K562 (cell line): ENCODE data around the gene CSNK1G2. TPM values are rescaled to one million over a fixed set of nuclear protein-coding genes. Genes with fewer than 3 reads are reported as not detected.
A peak's percentile ranks its signal among the peaks of the same experiment; 100 is the strongest.

Source experiments
- BCLAF1 ChIP-seq, 2 experiments: fragments of 450-650 bp in 1 of 2; IDR thresholded peaks; 2 replicates each; pipeline ENCODE4 v1.6.1; 2011 to 2017; ENCODE audit warnings: low read depth in 2 of 2, antibody characterized with exemption in 1 of 2, borderline replicate concordance in 1 of 2, low read length in 1 of 2, mild to moderate bottlenecking in 1 of 2, mixed read lengths in 1 of 2; ENCODE audit not compliant: control insufficient read depth in 1 of 2
- BCOR ChIP-seq: fragments of 450-650 bp; IDR thresholded peaks from 2 replicates; pipeline ENCODE4 v1.6.1; 2016
- FOXA3 ChIP-seq, 2 experiments: fragments of 450-650 bp in 1 of 2; sonication (generic) in 1 of 2; formaldehyde crosslinking; IDR thresholded peaks in 1 of 2; conservative IDR thresholded peaks in 1 of 2; 2 replicates each; pipeline versions ENCODE4 v1.4.0 to v1.8.0; 2020 to 2022; ENCODE audit warnings: mild to moderate bottlenecking in 2 of 2, missing genetic modification reagents in 1 of 2
- MTA2 ChIP-seq: fragments of 450-650 bp; IDR thresholded peaks from 2 replicates; pipeline ENCODE4 v1.6.1; 2016; ENCODE audit warnings: low read depth
- SETDB1 ChIP-seq: IDR thresholded peaks from one replicate; pipeline ENCODE4 v1.6.1; 2012; ENCODE audit warnings: low read length, control low read depth, inconsistent platforms
- TRIM24 ChIP-seq, 2 experiments: fragments of 450-650 bp; IDR thresholded peaks; 2 replicates each; pipeline ENCODE4 v1.6.1; 2016
- TRIM25 ChIP-seq: fragments of 450-650 bp; IDR thresholded peaks from 2 replicates; pipeline ENCODE4 v1.7.0; 2016; ENCODE audit warnings: borderline replicate concordance
- XRCC4 ChIP-seq: IDR thresholded peaks from one replicate; pipeline ENCODE4 v1.6.1; 2011; ENCODE audit not compliant: insufficient read depth, insufficient read length; ENCODE audit errors: extremely low read depth
- ZBTB43 ChIP-seq: sonication (generic); formaldehyde crosslinking; IDR thresholded peaks from 2 replicates; pipeline ENCODE4 v1.8.0; 2023; ENCODE audit warnings: mild to moderate bottlenecking, missing genetic modification reagents
- ZNF140 ChIP-seq: fragments of 250-450 bp; sonication (Bioruptor Pico); IDR thresholded peaks from 2 replicates; pipeline ENCODE4 v1.8.0; 2021; ENCODE audit warnings: moderate library complexity, mild to moderate bottlenecking, inconsistent platforms
- ZNF561 ChIP-seq: fragments of 450-650 bp; formaldehyde crosslinking; conservative IDR thresholded peaks from 2 replicates; pipeline ENCODE4 v1.4.0; 2020; ENCODE audit warnings: mild to moderate bottlenecking, moderate library complexity
- polyA plus RNA-seq, 8 experiments: library from polyadenylated mRNA; depleted of rRNA in 4 of 8; stranded (reverse) in 5 of 8; unstranded in 3 of 8; fragments of >200 nt; fragmentation: Nextera tagmentation in 2 of 8; fragmentation: Illumina TruSeq in 1 of 8; extraction: Ambion mirVana in 2 of 8; extraction: Trizol in 1 of 8; gene quantifications; 2 replicates each; pipeline versions ENCODE4 v1.2.1 to v1.2.3, GENCODE V29; 2011 to 2014; ENCODE audit warnings: inconsistent platforms in 1 of 8, missing spikeins in 1 of 8
- total RNA-seq, 7 experiments: library from RNA; depleted of rRNA in 6 of 7; stranded (reverse); fragments of >200 nt in 6 of 7; fragmentation: Illumina TruSeq in 2 of 7; extraction: Trizol in 2 of 7; gene quantifications; 2 replicates each; pipeline versions ENCODE4 v1.2.1 to v1.2.3, GENCODE V29; 2011 to 2021; ENCODE audit warnings: low replicate concordance in 1 of 7

Gene CSNK1G2
- total and polyA plus RNA-seq, 9 of the 15 experiments (the other 6 are each of a cell fraction or from before 2014, with no cell fraction given), result 0.48 to 119 (median 49.5) TPM

DNA sequence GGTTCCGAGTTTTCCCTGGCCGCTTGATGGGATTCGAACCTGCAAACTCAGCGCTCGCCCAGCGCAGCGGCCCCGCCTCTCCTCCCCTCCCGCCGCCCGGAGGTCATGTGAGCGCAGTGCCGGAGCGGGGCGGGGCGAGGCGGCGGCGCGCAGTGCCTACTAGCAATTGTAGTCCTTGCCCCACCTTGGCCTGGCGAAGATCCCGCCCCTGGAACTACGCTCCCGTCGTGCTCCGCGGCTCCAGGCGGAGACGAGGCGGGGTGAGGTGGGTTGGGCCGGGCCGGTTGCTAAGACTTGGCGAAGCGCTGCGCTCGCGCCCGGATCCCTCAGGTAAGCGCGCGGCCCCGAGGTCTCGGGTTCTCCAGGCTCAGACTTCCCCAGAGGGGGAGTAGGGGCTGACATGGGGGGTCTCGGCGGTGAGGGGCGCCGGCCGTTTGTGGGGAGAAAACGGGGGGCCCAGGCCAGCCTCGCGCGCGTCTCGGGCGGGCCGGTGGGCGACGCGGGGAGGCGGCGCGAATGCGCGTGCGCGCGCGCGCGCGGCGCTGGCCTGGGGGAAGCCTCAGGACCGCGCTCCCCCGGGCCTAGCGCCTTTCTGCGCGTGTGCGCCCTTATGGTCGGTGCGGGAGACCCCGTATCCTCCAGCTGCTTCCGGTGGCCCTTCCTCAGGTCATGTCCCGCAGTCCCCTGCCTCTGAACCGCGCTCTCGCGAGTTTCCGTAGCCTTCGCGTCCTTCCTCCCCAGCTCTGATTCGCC is 35.7 kb upstream of the CSNK1G2 start, which contains the start of the genes ADAT3 and SCAMP4 (continued):
- TF ChIP-seq ZBTB43 (CRISPR knock-in tag) (no peak), BCLAF1 (IDR thresholded peaks at IDR 0.05; ENCODE audit: borderline replicate concordance in 1 of 2, control insufficient read depth in 1 of 2, low read depth in 2 of 2, low read length in 1 of 2) (peak in 1 of 2 experiments; percentile 87; a peak in 2 of 4 replicates), TRIM24 (IDR thresholded peaks at IDR 0.05) (no peak), BCOR (0 out of 2 replicates have a peak, but pooled peaks have one; percentile 29), MTA2 (peak; percentile 66; the same call in 1 of the 2 replicates), FOXA3 (CRISPR knock-in tag; conservative IDR thresholded peaks at IDR 0.05 in 1 of 2, IDR thresholded peaks at IDR 0.05 in 1 of 2) (no peak), SETDB1 (no peak), ZNF140 (CRISPR knock-in tag) (no peak), ZNF561 (CRISPR knock-in tag) (no peak), XRCC4 (no peak), TRIM25 (no peak)
